ENCODE measurements around the gene TMEM272. TPM values are rescaled to one million over a fixed set of nuclear protein-coding genes. Genes with fewer than 3 reads are reported as not detected.

The TMEM272 gene
- total RNA-seq, 1 donor from 2014 or later: not detected

DNA sequence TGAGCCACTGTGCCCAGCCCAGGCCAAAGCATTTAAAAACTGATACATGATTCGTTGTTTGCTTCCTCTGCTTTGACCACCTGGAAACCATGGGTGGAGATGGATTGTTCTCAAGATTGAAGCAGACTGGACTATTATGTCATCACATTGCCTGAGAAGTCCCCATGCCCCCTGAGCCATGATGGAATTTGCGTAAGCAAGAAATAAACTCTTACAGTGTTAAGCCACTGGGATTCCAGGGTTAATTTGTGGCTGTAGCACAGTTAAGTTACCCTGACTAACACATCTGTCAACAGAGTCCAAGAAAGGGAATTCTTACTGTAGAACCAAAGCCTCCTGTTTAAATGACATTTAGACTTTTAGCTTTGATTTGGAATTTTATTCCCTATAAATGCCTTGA lies 21.6 kb downstream of the TMEM272 start:
- Mint-ChIP-seq H3K27me3 (ENCODE audit: insufficient read depth, low read depth) (no peaks in the 10 kb centered on the region), H3K9me3 (no peaks in the 10 kb centered on the region), H3K36me3 (no peaks in the 10 kb centered on the region), H3K4me3 (no peak overlapping the region), H3K27ac (no peak overlapping the region), H3K4me1 (peaks cover 8% of the 10 kb centered on the region)
- Histone ChIP-seq H3K4me1 (no peaks in the 10 kb centered on the region), H3K4me3 (no peak overlapping the region), H3K27me3 (no peaks in the 10 kb centered on the region), H3F3A (ENCODE audit: low read depth) (no peaks in the 10 kb centered on the region), H3K4me2 (no peak overlapping the region), H3K36me3 (no peaks in the 10 kb centered on the region), H3K9ac (no peak overlapping the region), H3K79me2 (ENCODE audit: low read depth) (no peaks in the 10 kb centered on the region), H3K9me3 (ENCODE audit: low read depth) (no peaks in the 10 kb centered on the region), H2AFZ (replicated peaks) (no peak overlapping the region), H3K27ac (no peak overlapping the region), H4K20me1 (ENCODE audit: low read depth) (no peaks in the 10 kb centered on the region)
- DNase-seq (ENCODE audit: low spot score): no peak
- no peak for TF ChIP-seq EZH2phosphoT487 (IDR thresholded peaks at IDR 0.05)
- no peak for TF ChIP-seq EZH2 (IDR thresholded peaks at IDR 0.05)
- TF ChIP-seq CTCF (IDR thresholded peaks at IDR 0.05): no peak

DNA sequence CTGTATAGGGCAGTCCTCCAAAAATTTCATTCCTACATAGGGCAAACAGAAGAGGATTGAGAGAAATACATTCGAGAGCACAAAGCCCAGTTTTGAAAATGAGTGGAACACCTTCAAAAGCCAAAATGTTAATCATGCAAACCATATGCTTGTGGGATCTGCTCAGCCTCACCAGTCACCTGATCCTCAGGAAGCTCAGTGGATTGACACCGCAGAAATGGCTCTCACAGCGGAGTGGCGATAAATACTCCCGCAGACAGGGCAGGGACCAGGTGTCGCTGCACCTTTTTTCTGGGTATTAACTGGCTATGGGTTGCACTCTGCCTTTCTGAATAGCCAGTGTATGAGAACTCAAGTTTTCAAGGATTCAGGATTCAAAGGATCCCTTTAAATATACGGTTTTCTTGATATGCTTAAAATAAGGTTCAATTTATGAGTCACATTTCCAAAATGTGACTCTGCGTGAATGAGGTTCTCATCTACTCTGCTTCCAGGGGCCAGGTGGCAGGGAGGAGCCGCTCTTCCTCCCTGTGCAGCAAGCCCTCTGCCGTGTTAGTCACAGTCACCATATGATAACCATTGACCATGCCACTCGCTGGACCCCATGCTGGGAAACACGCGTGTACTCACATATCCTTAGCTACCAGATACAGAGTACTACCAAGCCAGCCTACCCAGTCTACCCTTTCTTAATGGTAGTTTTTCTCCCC lies 22.7 kb downstream of the TMEM272 start:
- Mint-ChIP-seq H3K36me3 (no peaks in the 10 kb centered on the region), H3K4me3 (no peak overlapping the region), H3K9me3 (peaks cover 2% of the 10 kb centered on the region), H3K27me3 (ENCODE audit: insufficient read depth, low read depth) (peaks cover 2% of the 10 kb centered on the region), H3K27ac (no peak overlapping the region), H3K4me1 (peaks cover 8% of the 10 kb centered on the region)
- H3K9me3 ChIP-seq (ENCODE audit: low read depth): no peaks in the 10 kb centered on the region
- H3K4me1 ChIP-seq: no peaks in the 10 kb centered on the region
- no peaks in the 10 kb centered on the region for H3F3A ChIP-seq (ENCODE audit: low read depth)
- no peaks in the 10 kb centered on the region for H3K36me3 ChIP-seq
- no peaks in the 10 kb centered on the region for H3K79me2 ChIP-seq (ENCODE audit: low read depth)
- H3K27me3 ChIP-seq: no peaks in the 10 kb centered on the region
- no peak for DNase-seq (ENCODE audit: low spot score)
- no peak overlapping the region for H3K27ac ChIP-seq
- no peak overlapping the region for H2AFZ ChIP-seq (replicated peaks)
- H4K20me1 ChIP-seq (ENCODE audit: low read depth): no peaks in the 10 kb centered on the region
- no peak for TF ChIP-seq CTCF (IDR thresholded peaks at IDR 0.05)
- TF ChIP-seq EZH2 (IDR thresholded peaks at IDR 0.05): no peak
- no peak for TF ChIP-seq EZH2phosphoT487 (IDR thresholded peaks at IDR 0.05)
- H3K4me3 ChIP-seq: no peak overlapping the region
- no peak overlapping the region for H3K9ac ChIP-seq
- no peak overlapping the region for H3K4me2 ChIP-seq

DNA sequence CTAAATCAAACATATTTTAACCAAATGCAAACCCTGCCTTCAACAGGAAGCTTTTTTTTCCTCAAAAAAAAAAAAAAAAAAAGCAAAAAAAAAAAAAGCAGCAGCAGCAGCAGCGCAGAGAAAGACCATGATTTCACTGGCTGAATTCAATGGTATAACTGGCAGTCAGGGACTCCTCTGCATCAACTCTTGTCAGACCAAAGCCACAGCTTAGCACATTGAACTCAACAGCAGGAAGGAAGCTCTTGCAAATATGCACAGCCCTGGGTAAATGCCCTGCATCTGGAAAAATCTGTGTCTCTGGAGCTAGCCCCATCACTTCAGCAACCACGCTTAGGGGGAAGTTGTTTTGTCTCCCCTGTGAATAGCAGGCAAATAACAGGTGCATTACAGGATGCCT lies 23.4 kb downstream of the TMEM272 start:
- peaks cover 2% of the 10 kb centered on the region for H3K27me3 Mint-ChIP-seq (ENCODE audit: insufficient read depth, low read depth)
- Histone ChIP-seq H3K4me3 (no peak overlapping the region), H4K20me1 (ENCODE audit: low read depth) (no peaks in the 10 kb centered on the region), H3K9me3 (ENCODE audit: low read depth) (no peaks in the 10 kb centered on the region), H3K27ac (no peak overlapping the region), H3K79me2 (ENCODE audit: low read depth) (no peaks in the 10 kb centered on the region), H3K4me1 (no peaks in the 10 kb centered on the region), H3F3A (ENCODE audit: low read depth) (no peaks in the 10 kb centered on the region), H3K4me2 (no peak overlapping the region), H2AFZ (replicated peaks) (no peak overlapping the region), H3K36me3 (no peaks in the 10 kb centered on the region), H3K9ac (no peak overlapping the region), H3K27me3 (no peaks in the 10 kb centered on the region)
- no peak overlapping the region for H3K4me3 Mint-ChIP-seq
- no peak for DNase-seq (ENCODE audit: low spot score)
- no peak overlapping the region for H3K27ac Mint-ChIP-seq
- H3K36me3 Mint-ChIP-seq: no peaks in the 10 kb centered on the region
- TF ChIP-seq EZH2phosphoT487 (IDR thresholded peaks at IDR 0.05) (no peak), EZH2 (IDR thresholded peaks at IDR 0.05) (no peak), CTCF (IDR thresholded peaks at IDR 0.05) (no peak)
- peaks cover 2% of the 10 kb centered on the region for H3K9me3 Mint-ChIP-seq
- H3K4me1 Mint-ChIP-seq: peaks cover 8% of the 10 kb centered on the region
